ENCODE results near the gene SEMA4D.

SEMA4D gene

DNA sequence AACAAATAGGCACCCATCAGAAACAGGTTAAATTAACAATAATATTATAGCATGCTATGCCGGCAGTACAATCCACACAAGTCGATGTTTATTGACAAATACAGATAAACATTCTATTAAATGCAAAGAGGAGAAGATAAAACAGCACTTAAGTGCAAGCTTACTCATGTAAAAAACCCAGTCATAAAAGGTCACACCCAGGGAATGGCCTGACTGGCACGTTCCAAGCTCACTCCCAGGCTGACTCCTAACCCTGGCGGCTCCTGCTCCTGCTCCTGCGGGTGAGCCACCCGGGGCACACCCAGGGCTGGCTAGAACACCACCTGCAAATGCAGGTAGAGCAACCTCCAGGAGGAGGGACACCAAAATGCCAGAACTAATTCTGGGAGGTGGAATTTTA lies 66.9 kb downstream of the SEMA4D start:
- DNase-seq (ENCODE audit: insufficient read length) (no peak), FAIRE-seq (no peak)
- TF ChIP-seq TAF1 (IDR thresholded peaks at IDR 0.05; ENCODE audit: borderline replicate concordance, low read depth, low read length) = no peak
- no peak for TF ChIP-seq POLR2AphosphoS5 (IDR thresholded peaks at IDR 0.05; ENCODE audit: low read depth, low read length)
- no peak for TF ChIP-seq POLR2A (IDR thresholded peaks at IDR 0.05; ENCODE audit: low read depth, low read length)

- no peak for TF ChIP-seq TAF1 (IDR thresholded peaks at IDR 0.05; ENCODE audit: borderline replicate concordance, low read depth, low read length)
- no peak for TF ChIP-seq POLR2A (IDR thresholded peaks at IDR 0.05; ENCODE audit: low read depth, low read length)
- TF ChIP-seq POLR2AphosphoS5 (IDR thresholded peaks at IDR 0.05; ENCODE audit: low read depth, low read length) = no peak
- FAIRE-seq (peak; percentile 90), DNase-seq (ENCODE audit: insufficient read length) (no peak)
Observed at GRCh38 chr9:89428901-89429890, 68.7 kb downstream of the SEMA4D start.

- FAIRE-seq (peak; percentile 63), DNase-seq (ENCODE audit: insufficient read length) (no peak)
- no peak for TF ChIP-seq POLR2AphosphoS5 (IDR thresholded peaks at IDR 0.05; ENCODE audit: low read depth, low read length)
- TF ChIP-seq TAF1 (IDR thresholded peaks at IDR 0.05; ENCODE audit: borderline replicate concordance, low read depth, low read length) = no peak
- TF ChIP-seq POLR2A (IDR thresholded peaks at IDR 0.05; ENCODE audit: low read depth, low read length) = no peak
Observed at GRCh38 chr9:89428222-89428761, 69.6 kb downstream of the SEMA4D start.

DNA sequence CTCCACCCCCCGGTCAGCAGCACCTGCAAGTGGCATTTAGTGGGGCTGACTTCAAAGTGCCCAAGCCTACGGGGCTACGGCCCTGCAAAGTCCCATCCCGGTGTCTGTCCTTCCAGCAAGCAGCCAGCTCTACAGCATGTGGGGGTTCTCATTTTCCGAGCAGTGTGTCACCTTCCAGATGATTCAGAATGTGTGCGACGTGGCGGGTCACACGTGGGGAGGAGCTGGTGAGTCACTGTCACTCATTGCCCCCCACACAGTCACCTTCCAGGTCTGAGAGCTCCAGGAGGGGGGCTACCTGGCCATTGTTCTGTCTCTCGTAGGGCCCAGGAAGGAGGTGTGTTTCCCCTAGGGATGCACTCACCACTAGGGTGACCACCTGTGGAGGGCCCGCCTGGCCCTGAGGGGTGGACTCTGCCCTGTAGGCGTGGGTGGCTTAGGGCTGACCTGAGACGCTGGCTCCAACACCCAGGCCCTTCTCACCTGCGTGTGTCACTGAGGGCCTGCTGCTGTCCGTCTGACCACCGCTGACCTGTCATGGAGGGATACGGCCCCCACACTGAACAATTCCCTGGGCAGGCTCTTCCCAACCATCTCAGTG lies 70.2 kb downstream of the SEMA4D start:
- peak; percentile 87 for FAIRE-seq
- TF ChIP-seq TAF1 (IDR thresholded peaks at IDR 0.05; ENCODE audit: borderline replicate concordance, low read depth, low read length) (no peak), POLR2AphosphoS5 (IDR thresholded peaks at IDR 0.05; ENCODE audit: low read depth, low read length) (no peak), POLR2A (IDR thresholded peaks at IDR 0.05; ENCODE audit: low read depth, low read length) (no peak; the same call in 1 of the 2 replicates)
- DNase-seq (ENCODE audit: insufficient read length) = no peak

- DNase-seq (ENCODE audit: insufficient read length) (peak; percentile 68), FAIRE-seq (peak; percentile 99)
- no peak for TF ChIP-seq TAF1 (IDR thresholded peaks at IDR 0.05; ENCODE audit: borderline replicate concordance, low read depth, low read length)
- TF ChIP-seq POLR2AphosphoS5 (IDR thresholded peaks at IDR 0.05; ENCODE audit: low read depth, low read length) = peak; percentile 31
- peak; percentile 66 for TF ChIP-seq POLR2A (IDR thresholded peaks at IDR 0.05; ENCODE audit: low read depth, low read length)
Observed at GRCh38 chr9:89426384-89426961, 71.4 kb downstream of the SEMA4D start.

DNA sequence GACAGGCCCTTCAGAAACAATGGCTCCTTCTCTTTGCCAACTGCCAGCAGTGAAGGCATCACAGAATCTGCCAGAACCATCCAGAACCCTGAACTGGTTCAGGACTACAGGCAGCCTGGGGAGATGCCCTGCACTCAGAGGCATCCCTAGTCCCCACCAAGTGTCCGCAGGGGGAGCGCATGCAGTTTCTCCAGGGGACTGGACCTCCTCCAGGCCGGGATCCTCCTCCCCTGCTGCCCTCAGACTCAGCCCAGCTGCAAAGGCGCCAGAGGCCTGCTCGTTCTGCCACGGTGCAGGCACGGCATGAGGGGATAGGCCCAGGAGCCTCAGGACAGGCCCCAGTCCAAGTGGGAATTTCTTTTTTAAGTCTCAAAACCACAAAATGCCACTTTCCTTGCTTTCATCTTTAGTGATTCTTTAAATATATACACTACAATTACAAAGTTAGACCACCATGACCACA lies 72.0 kb downstream of the SEMA4D start:
- TF ChIP-seq TAF1 (IDR thresholded peaks at IDR 0.05; ENCODE audit: borderline replicate concordance, low read depth, low read length) (no peak), POLR2AphosphoS5 (IDR thresholded peaks at IDR 0.05; ENCODE audit: low read depth, low read length) (no peak), POLR2A (IDR thresholded peaks at IDR 0.05; ENCODE audit: low read depth, low read length) (peak; percentile 24; the same call in 1 of the 2 replicates)
- DNase-seq (ENCODE audit: insufficient read length) = no peak
- no peak for FAIRE-seq

GRCh38 chr9:89425024-89425805 lies 72.7 kb downstream of the SEMA4D start:
- FAIRE-seq (peak; percentile 82), DNase-seq (ENCODE audit: insufficient read length) (no peak)
- TF ChIP-seq TAF1 (IDR thresholded peaks at IDR 0.05; ENCODE audit: borderline replicate concordance, low read depth, low read length) (no peak), POLR2A (IDR thresholded peaks at IDR 0.05; ENCODE audit: low read depth, low read length) (no peak), POLR2AphosphoS5 (IDR thresholded peaks at IDR 0.05; ENCODE audit: low read depth, low read length) (no peak)

DNA sequence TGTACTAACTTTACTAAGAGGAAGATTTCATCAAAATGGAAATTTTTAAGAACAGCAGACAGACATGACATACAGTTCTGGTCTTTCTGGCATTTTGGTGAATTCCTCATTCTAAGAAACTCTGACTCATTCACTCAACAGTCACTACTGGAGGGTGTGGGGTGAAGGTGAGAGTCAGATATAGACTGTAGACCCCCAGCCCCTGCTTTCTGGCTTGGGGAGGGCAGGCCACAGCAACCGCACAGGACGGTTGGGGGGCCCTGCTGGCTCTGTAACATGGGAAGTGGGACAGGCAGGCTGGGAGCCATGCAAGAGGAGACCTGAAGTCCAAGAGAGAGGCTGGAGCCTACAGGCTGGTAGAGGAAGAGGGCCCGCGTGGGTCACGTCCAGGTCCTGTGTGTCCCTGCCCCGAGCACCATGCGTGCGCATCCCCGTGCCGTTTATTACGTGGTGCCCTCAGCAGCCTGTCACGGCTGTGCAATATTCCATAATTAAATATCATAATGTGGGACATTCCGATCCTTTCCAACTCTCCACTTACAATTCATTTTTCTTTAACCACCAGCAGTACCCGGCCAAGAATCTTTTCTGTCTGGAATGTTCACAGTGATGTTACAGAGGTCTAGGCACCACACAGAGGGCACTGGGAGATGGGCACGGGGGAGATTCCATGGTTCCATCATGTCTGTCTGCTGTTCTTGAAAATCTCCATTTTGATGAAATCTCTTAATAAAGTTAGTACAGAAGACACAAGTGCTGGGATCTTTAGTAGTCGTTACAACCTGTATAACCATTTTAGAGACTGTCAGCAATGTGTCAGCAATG lies 75.5 kb downstream of the SEMA4D start:
- DNase-seq (ENCODE audit: insufficient read length) (no peak), FAIRE-seq (peak; percentile 83)
- no peak for TF ChIP-seq TAF1 (IDR thresholded peaks at IDR 0.05; ENCODE audit: borderline replicate concordance, low read depth, low read length)
- TF ChIP-seq POLR2AphosphoS5 (IDR thresholded peaks at IDR 0.05; ENCODE audit: low read depth, low read length) = no peak
- TF ChIP-seq POLR2A (IDR thresholded peaks at IDR 0.05; ENCODE audit: low read depth, low read length) = no peak

GRCh38 chr9:89421595-89421994 lies 76.3 kb downstream of the SEMA4D start:
- FAIRE-seq (no peak), DNase-seq (ENCODE audit: insufficient read length) (no peak)
- TF ChIP-seq TAF1 (IDR thresholded peaks at IDR 0.05; ENCODE audit: borderline replicate concordance, low read depth, low read length) (no peak), POLR2AphosphoS5 (IDR thresholded peaks at IDR 0.05; ENCODE audit: low read depth, low read length) (no peak), POLR2A (IDR thresholded peaks at IDR 0.05; ENCODE audit: low read depth, low read length) (no peak)

Measured in GM12892 (cell line).